ENCODE results near the gene ACADSB.

GRCh38 chr10:123001370-123001769 is 7.4 kb upstream of the ACADSB start:
- TF ChIP-seq CTCF (IDR thresholded peaks at IDR 0.05) (no peak), EZH2 (IDR thresholded peaks at IDR 0.05) (no peak)

All from neural progenitor cell (in vitro differentiated cells).